WTC11 (cell line): ENCODE results near the gene PCDH7.

Experiments used
- CREM ChIP-seq: sonication (generic); formaldehyde crosslinking; IDR thresholded peaks from 2 replicates; pipeline ENCODE4 v1.8.1; 2022; ENCODE audit warnings: mild to moderate bottlenecking, missing genetic modification reagents, moderate library complexity
- ETV6 ChIP-seq: sonication (generic); formaldehyde crosslinking; IDR thresholded peaks from 2 replicates; pipeline ENCODE4 v1.8.1; 2022; ENCODE audit warnings: mild to moderate bottlenecking, missing genetic modification reagents
- FOXJ3 ChIP-seq: sonication (generic); formaldehyde crosslinking; IDR thresholded peaks from 2 replicates; pipeline ENCODE4 v1.9.0; 2021; ENCODE audit warnings: missing genetic modification reagents, mild to moderate bottlenecking, borderline replicate concordance
- JUN ChIP-seq: sonication (generic); formaldehyde crosslinking; IDR thresholded peaks from 2 replicates; pipeline ENCODE4 v1.8.0; 2023; ENCODE audit warnings: mild to moderate bottlenecking, missing genetic modification reagents
- NR1H2 ChIP-seq: sonication (generic); formaldehyde crosslinking; IDR thresholded peaks from 2 replicates; pipeline ENCODE4 v1.9.0; 2021; ENCODE audit warnings: mild to moderate bottlenecking, moderate library complexity, missing genetic modification reagents
- NR2C2 ChIP-seq: sonication (generic); formaldehyde crosslinking; IDR thresholded peaks from 2 replicates; pipeline ENCODE4 v1.8.0; 2022; ENCODE audit warnings: mild to moderate bottlenecking, missing genetic modification reagents
- TEAD4 ChIP-seq: sonication (generic); formaldehyde crosslinking; IDR thresholded peaks from 2 replicates; pipeline ENCODE4 v1.8.0; 2022; ENCODE audit warnings: mild to moderate bottlenecking, missing genetic modification reagents
- ZNF263 ChIP-seq: sonication (generic); formaldehyde crosslinking; IDR thresholded peaks from 2 replicates; pipeline ENCODE4 v1.8.1; 2022; ENCODE audit warnings: low read depth, mild to moderate bottlenecking, moderate library complexity, missing genetic modification reagents
- TF ChIP-seq, protein P1 (sequence below): sonication (generic); formaldehyde crosslinking; IDR thresholded peaks from 2 replicates; pipeline ENCODE4 v1.8.1; 2022; ENCODE audit warnings: low read depth, mild to moderate bottlenecking, moderate library complexity, missing genetic modification reagents, borderline replicate concordance
- TF ChIP-seq, protein P2 (sequence below): fragments of 200-600 bp; IDR thresholded peaks from 2 replicates; pipeline ENCODE4 v1.8.0; 2022; ENCODE audit warnings: antibody characterized with exemption
- TF ChIP-seq, protein P3 (sequence below): fragments of 250-450 bp; sonication (Bioruptor Pico); IDR thresholded peaks from 2 replicates; pipeline ENCODE4 v1.9.0; 2021; ENCODE audit warnings: mild to moderate bottlenecking, borderline replicate concordance
- TF ChIP-seq, protein P4 (sequence below): sonication (generic); formaldehyde crosslinking; IDR thresholded peaks from 2 replicates; pipeline ENCODE4 v1.8.1; 2022; ENCODE audit warnings: low read depth, missing genetic modification reagents, borderline replicate concordance
- TF ChIP-seq, protein P5 (sequence below): sonication (generic); formaldehyde crosslinking; IDR thresholded peaks from 2 replicates; pipeline ENCODE4 v1.8.1; 2023; ENCODE audit warnings: mild to moderate bottlenecking, moderate library complexity, missing genetic modification reagents

DNA sequence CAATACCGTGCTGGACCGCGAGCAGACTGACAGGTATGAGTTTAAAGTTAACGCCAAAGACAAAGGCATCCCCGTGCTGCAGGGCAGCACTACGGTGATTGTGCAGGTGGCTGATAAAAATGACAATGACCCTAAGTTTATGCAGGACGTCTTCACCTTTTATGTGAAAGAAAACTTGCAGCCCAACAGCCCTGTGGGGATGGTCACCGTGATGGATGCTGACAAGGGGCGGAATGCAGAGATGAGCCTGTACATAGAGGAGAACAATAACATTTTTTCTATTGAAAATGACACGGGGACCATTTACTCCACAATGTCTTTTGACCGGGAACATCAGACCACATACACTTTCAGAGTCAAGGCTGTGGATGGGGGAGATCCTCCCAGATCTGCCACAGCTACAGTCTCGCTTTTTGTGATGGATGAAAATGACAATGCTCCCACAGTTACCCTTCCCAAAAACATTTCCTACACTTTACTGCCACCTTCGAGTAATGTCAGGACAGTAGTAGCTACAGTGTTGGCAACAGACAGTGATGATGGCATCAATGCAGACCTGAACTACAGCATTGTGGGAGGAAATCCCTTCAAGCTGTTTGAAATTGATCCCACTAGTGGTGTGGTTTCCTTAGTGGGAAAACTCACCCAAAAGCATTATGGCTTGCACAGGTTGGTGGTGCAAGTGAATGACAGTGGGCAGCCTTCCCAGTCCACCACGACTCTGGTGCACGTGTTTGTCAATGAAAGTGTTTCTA lies 3.2 kb downstream of the PCDH7 start:
- TF ChIP-seq, protein P1, sequence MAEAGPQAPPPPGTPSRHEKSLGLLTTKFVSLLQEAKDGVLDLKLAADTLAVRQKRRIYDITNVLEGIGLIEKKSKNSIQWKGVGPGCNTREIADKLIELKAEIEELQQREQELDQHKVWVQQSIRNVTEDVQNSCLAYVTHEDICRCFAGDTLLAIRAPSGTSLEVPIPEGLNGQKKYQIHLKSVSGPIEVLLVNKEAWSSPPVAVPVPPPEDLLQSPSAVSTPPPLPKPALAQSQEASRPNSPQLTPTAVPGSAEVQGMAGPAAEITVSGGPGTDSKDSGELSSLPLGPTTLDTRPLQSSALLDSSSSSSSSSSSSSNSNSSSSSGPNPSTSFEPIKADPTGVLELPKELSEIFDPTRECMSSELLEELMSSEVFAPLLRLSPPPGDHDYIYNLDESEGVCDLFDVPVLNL (CRISPR knock-in tag), result no peak
- TF ChIP-seq CREM (CRISPR knock-in tag) (no peak), NR1H2 (no peak), ETV6 (CRISPR knock-in tag) (no peak), TEAD4 (no peak), FOXJ3 (CRISPR knock-in tag) (no peak), NR2C2 (CRISPR knock-in tag) (no peak), ZNF263 (CRISPR knock-in tag) (no peak), JUN (CRISPR knock-in tag) (no peak)
- TF ChIP-seq, protein P2, sequence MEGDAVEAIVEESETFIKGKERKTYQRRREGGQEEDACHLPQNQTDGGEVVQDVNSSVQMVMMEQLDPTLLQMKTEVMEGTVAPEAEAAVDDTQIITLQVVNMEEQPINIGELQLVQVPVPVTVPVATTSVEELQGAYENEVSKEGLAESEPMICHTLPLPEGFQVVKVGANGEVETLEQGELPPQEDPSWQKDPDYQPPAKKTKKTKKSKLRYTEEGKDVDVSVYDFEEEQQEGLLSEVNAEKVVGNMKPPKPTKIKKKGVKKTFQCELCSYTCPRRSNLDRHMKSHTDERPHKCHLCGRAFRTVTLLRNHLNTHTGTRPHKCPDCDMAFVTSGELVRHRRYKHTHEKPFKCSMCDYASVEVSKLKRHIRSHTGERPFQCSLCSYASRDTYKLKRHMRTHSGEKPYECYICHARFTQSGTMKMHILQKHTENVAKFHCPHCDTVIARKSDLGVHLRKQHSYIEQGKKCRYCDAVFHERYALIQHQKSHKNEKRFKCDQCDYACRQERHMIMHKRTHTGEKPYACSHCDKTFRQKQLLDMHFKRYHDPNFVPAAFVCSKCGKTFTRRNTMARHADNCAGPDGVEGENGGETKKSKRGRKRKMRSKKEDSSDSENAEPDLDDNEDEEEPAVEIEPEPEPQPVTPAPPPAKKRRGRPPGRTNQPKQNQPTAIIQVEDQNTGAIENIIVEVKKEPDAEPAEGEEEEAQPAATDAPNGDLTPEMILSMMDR, result no peak
- TF ChIP-seq, protein P3, sequence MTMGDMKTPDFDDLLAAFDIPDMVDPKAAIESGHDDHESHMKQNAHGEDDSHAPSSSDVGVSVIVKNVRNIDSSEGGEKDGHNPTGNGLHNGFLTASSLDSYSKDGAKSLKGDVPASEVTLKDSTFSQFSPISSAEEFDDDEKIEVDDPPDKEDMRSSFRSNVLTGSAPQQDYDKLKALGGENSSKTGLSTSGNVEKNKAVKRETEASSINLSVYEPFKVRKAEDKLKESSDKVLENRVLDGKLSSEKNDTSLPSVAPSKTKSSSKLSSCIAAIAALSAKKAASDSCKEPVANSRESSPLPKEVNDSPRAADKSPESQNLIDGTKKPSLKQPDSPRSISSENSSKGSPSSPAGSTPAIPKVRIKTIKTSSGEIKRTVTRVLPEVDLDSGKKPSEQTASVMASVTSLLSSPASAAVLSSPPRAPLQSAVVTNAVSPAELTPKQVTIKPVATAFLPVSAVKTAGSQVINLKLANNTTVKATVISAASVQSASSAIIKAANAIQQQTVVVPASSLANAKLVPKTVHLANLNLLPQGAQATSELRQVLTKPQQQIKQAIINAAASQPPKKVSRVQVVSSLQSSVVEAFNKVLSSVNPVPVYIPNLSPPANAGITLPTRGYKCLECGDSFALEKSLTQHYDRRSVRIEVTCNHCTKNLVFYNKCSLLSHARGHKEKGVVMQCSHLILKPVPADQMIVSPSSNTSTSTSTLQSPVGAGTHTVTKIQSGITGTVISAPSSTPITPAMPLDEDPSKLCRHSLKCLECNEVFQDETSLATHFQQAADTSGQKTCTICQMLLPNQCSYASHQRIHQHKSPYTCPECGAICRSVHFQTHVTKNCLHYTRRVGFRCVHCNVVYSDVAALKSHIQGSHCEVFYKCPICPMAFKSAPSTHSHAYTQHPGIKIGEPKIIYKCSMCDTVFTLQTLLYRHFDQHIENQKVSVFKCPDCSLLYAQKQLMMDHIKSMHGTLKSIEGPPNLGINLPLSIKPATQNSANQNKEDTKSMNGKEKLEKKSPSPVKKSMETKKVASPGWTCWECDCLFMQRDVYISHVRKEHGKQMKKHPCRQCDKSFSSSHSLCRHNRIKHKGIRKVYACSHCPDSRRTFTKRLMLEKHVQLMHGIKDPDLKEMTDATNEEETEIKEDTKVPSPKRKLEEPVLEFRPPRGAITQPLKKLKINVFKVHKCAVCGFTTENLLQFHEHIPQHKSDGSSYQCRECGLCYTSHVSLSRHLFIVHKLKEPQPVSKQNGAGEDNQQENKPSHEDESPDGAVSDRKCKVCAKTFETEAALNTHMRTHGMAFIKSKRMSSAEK (CRISPR knock-in tag), result no peak
- TF ChIP-seq, protein P4, sequence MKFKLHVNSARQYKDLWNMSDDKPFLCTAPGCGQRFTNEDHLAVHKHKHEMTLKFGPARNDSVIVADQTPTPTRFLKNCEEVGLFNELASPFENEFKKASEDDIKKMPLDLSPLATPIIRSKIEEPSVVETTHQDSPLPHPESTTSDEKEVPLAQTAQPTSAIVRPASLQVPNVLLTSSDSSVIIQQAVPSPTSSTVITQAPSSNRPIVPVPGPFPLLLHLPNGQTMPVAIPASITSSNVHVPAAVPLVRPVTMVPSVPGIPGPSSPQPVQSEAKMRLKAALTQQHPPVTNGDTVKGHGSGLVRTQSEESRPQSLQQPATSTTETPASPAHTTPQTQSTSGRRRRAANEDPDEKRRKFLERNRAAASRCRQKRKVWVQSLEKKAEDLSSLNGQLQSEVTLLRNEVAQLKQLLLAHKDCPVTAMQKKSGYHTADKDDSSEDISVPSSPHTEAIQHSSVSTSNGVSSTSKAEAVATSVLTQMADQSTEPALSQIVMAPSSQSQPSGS, result no peak
- TF ChIP-seq, protein P5, sequence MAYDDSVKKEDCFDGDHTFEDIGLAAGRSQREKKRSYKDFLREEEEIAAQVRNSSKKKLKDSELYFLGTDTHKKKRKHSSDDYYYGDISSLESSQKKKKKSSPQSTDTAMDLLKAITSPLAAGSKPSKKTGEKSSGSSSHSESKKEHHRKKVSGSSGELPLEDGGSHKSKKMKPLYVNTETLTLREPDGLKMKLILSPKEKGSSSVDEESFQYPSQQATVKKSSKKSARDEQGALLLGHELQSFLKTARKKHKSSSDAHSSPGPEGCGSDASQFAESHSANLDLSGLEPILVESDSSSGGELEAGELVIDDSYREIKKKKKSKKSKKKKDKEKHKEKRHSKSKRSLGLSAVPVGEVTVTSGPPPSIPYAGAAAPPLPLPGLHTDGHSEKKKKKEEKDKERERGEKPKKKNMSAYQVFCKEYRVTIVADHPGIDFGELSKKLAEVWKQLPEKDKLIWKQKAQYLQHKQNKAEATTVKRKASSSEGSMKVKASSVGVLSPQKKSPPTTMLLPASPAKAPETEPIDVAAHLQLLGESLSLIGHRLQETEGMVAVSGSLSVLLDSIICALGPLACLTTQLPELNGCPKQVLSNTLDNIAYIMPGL (CRISPR knock-in tag), result no peak
